TTC549 (cell line): ENCODE measurements around the gene LGR6.
"Not testable (repeated sequence)": the region's sequence is repeated elsewhere in the genome, so short reads cannot be mapped to it uniquely, and the experiment has no call there.

Source experiments
- FAIRE-seq: peaks from 2 replicates; lab custom pipeline; 2012; peaks lifted over from hg19 to GRCh38; lab: Jason Lieb, UNC

Gene LGR6

GRCh38 chr1:202223121-202223860 is 29.7 kb downstream of the LGR6 start:
- FAIRE-seq, result no peak

DNA sequence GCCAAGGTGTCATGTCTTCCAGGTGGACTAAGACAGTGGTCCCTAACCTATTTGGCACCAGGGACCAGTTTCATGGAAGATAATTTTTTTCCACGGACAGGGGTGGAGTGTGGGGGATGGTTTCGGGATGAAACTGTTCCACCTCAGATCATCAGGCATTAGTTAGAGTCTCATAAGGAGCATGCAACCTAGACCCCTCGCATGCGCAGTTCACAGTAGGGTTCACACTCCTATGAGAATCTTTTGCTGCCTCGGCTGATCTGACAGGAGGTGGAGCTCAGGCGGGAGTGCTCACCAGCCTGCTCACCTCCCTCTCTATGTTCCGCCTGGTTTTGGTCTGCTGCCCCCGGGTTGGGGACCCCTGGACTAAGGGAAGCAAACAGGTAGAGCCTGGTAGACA is 30.9 kb downstream of the LGR6 start:
- no peak for FAIRE-seq

GRCh38 chr1:202225131-202225530 is 31.5 kb downstream of the LGR6 start:
- no peak for FAIRE-seq

GRCh38 chr1:202227053-202227672 is 33.6 kb downstream of the LGR6 start:
- no peak for FAIRE-seq

DNA sequence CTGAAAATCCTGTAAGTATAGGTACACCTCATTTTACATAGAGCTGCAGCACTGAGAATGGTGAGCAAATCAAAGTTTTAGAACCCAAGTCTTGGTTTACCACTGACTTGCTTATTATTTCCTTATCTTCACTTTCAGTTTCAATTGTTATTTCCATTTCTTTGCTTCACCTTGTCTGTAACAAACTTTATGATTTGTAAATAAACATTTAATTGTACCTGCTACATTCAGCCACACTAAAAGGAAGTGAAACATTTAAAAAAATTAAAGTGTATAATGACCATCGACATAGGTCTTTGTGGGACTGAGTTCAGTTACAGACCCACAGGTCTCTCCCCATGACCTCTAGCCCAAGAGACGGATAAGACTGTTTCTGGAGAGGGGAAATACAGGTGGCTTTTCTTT is 34.4 kb downstream of the LGR6 start:
- no peak for FAIRE-seq

- no peak for FAIRE-seq
These were observed 35.0 kb downstream of the LGR6 start for GRCh38 chr1:202228484-202229122.

DNA sequence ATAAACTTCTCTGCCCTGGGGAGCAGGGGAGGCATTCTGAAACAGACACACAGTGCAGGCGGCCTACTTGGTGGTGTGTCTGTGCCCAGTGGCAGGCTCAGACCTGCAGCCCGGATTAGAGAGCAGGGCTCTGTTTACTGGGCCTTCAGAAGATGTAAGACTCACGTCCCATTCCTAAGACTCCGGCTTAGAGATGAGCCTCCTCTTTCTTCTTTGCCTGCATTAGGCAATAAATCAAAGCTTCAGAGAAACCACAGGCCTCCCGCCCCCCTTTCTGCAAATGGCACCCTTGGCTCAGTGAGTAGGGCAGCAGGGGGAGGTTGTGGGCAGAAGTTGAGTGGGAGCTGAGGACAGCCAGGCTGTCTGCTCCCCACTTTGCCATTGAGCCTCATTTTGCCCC is 35.8 kb downstream of the LGR6 start:
- FAIRE-seq, result no peak

DNA sequence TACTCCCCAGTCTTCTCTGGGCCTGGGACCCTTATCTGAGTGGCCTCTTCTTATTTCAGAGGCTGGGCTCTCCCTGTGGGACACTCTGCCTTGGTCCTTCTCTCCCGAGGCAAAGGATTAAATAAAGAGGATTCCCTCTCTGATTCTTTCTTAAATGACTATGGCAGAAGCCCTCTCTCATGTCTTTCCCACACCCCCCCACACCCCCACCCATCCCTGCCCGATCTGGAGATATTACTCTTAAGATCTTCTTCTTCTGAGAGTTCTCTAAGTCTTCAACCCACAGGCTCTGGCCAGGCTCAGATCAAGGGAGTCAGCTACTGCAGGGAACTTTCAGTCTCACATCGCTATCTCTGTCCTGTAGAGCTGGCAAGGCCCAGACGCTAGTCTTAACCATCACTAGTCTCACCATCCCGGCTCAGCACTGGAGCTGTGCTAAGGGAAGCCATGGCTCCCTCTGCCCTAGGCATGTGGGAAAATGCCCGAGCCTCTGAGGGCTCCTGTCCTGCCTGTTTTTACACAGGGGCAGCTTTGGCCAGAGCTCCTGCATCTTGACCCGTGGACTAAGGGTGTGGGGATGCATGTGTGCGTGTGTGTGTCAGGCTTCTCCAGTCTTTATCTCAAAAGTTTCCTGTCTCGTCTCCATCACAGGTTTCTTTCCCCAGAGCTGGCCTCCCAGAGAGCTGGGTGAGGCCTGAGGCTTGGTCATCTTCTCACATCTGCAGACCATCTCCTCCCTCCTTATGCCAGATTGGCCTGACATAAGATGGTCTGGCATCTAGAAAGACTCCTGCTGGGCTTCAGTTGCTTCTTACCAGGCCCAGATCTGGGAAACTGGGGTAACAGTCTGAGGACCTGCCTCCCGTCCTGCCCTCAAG is 36.7 kb downstream of the LGR6 start:
- no peak for FAIRE-seq

GRCh38 chr1:202230939-202231645 is 37.5 kb downstream of the LGR6 start:
- FAIRE-seq, result no peak

GRCh38 chr1:202233171-202233570 is 39.6 kb downstream of the LGR6 start:
- FAIRE-seq, result no peak

DNA sequence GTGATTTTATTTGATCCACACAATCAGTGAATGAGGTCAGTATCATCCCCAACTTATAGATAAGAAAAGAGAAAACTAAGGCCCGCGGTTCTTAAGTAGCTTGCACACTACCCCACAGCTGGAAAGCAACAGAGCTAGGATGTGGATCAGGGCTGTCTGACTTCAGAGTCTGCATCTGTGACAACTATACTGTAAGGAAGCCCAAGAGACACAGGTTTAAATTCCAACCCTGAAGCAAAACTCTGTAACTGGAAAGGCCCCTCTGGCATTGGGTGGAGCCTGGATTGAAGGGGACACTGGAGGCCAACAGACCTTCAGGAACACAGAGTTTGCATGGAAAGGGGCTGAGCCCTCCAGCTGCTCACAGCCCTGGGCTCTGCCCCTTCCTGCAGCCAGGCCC is 40.2 kb downstream of the LGR6 start:
- FAIRE-seq, result no peak

- no peak for FAIRE-seq
These were observed 40.9 kb downstream of the LGR6 start for GRCh38 chr1:202234331-202235002.

GRCh38 chr1:202235003-202235660 is 41.5 kb downstream of the LGR6 start:
- no peak for FAIRE-seq

DNA sequence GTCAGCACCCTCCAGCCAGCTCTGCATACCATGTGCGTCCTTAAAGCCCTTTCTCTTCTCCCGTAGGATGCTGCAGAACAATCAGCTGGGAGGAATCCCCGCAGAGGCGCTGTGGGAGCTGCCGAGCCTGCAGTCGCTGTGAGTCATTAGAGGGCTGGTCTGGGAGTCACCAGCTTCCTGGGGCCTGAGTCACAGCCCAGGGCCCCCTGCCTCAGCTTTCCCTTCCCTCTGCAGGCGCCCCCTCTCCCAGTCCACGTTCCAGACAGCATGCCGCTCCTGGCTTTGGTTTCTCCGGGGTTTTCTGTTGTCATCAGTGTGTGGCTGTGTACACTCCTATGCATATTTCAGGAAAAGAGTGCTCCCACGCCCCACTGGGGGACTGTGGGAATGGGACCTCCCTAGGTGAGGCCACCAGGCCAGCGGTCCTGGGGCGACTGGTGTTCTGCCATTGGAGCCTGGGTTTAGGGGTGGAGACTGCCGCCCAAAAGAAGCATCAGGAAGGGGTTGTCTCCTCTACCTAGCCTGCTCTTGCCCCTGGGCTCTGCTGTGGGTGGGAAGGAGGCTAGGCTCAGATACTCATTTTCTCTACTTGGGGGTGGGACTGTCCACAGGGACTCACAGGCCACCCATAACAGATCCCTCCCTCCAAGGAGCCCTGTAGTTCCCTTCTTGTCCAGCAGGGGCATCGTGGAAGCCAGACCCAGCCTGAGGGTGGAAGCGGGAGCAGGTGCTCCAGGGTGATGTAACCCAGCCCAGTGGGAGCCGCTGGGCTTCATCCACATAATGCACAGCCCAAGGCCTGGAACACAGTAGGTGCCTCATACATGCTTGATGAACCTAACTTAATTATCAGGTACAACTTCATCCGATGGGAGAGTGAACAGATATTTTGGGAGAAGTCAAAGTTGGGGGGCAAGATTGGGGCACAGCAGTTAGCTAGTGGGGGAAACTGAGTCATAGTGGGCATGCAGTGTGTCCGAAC is 42.5 kb downstream of the LGR6 start:
- peak; percentile 7 for FAIRE-seq

DNA sequence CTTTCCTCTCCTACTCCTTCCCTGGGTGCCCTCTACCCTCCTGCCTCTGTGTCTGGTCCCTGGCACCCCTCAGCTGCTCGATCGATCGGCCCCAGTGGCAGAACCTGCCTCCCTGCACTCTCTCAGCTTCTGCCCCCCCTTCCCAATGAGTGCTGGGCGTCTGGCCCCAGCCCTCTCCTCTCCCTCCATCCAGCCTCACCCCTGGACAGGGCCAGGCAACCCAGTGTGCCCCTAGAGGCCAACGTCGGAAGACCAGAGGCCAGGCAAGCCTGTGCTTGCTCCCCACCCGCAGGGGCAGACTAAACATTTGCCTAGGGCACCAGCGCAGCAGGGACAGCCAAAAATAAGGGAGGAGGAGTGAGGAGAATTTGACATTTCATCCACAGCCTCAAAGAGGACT is 43.5 kb downstream of the LGR6 start:
- FAIRE-seq, result peak; percentile 25

- no peak for FAIRE-seq
These were observed 45.3 kb downstream of the LGR6 start for GRCh38 chr1:202238914-202239313.

DNA sequence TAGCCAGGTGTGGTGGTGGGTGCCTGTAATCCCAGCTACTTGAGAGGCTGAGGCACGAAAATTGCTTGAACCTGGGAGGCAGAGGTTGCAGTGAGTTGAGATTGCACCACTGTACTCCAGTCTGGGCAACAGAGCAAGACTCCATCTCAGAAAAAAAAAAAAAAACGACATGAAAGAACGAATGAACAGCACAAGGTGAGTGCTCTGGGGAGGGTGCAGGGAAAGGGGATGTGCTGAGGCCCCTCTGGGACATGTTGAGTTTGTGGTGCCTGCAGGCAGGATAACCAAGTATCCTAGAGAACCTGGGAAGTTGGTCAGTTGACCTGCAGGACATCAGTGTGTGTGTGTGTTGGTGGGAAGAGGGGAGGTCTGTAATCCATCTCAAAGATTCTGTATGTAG is 46.6 kb downstream of the LGR6 start:
- FAIRE-seq, result not testable (repeated sequence)

- FAIRE-seq, result no peak
These were observed 47.4 kb downstream of the LGR6 start for GRCh38 chr1:202240956-202241355.

DNA sequence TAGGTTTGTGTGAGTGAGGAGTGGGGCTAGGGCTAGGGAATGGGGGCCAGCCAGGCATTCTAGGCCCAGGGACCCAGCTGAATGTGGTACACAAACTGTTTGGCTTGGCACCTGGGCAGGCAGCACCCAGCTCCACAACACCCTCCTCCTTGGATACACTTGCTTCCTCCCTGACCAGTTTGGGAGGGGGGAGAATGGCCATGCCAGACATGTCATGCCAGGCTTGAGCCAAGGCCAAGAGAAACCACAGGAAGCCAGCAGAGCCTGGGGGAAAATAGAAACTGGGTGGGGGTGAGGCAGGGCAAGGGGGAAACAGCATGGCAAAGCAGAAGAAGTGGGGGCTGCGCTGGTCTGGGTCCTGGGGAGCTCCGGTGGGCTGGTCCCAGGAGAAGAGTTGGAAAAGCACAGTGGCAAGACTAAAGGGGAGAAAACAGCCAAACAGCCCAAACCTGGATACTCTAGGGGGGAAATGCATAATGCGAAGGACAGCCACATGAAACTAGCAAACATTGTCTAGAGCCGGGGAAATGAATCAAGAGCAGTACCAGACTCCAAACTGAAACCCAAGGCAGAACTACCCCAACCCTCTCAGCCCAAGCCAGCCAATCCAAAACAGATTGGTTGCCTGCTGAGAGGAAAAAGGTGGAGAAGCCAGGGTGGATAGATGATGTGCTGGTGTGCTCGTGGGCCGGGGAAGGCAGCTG is 47.9 kb downstream of the LGR6 start:
- FAIRE-seq, result no peak
